ENCODE data around the gene HNRNPA1.

HNRNPA1 gene

DNA sequence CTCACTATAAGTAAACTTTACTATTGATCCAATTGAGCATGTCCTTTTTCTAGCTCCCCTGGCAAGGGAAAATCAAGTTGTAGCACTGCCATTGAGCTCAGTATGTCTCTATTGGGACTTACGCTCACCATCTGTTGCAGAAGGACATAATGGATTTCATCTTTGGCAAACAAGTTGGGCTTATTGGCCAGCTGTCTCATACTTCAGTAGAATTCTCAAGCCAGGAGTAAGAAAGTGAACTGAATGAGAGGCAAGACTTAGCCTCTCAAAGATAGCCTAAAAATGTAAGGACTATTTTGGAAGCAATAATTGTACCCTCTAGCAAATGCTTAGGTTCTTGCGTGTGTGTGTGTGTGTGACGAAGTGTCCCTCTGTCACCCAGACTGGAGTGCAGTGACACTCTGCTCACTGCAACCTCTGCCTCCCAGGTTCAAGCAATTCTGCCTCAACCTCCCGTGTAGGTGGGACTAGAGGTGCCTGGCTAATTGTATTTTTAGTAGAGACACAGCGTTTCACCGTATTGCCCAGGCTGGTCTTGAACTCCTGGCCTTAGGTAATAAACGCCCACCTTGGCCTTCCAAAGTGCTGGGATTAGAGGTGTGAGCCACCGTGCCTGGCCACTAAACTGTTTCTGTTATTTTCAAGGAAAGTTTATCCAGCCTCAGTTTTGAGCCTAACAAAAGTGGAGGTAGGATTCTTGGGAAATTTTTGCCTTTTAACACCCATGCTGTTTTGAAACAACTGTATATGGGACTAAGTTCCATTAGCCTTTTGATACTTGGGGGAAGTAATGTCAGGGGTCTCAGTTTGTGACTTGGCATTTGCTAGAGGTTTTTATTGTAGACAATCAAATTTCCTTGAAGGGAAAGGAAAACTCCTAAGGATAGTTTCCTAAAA, 7.0 kb downstream of the HNRNPA1 start:
- no peak overlapping the region for H3K4me3 ChIP-seq (ENCODE audit: severe bottlenecking)

DNA sequence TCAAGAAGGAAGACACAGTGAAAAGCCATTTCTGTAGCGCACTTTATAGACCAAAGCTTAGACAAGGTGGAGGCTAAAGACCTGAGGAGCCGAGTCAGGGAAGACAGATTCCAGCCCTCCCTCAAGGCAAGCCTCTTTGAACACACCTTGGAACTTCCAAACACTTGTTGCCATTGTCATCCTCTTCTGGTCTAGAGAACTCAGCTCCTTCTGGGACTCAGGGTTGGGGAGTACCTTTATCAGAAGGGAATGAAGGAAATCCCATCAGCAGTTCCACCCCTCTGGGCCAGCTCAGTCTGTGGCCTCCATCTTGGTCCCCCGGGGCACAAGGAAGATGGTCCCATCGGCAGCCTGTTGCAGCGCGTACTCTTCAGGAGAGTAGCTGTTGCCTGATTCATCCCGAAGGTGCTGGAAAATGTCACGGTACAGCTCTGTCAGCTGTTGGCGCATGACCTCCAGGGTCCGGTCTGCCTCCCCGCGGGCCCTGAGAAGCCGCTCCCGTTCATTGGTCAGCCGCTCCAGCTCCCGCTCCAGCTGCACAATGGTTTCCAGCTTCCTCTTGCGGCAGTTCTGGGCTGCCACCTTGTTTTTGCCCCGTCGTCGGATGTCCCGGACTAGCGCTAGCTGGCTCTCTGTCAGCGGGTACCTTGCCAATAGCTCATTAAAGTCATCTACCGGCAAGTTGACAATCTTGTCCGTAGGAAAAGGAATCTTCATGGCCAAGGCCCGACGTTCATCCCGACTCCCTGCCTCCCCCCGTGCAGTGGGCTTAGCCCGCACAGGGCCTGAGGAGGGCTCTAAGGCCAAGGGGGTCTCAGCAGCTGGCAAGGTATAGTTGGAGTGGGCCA, 11.8 kb downstream of the HNRNPA1 start:
- no peak for DNase-seq (ENCODE audit: low spot score)
- Histone ChIP-seq H3K27me3 (ENCODE audit: insufficient read depth, poor library complexity, severe bottlenecking) (no peaks in the 10 kb centered on the region), H3K4me1 (ENCODE audit: insufficient read depth, poor library complexity, severe bottlenecking) (peaks cover 10% of the 10 kb centered on the region), H3K9me3 (ENCODE audit: severe bottlenecking) (no peaks in the 10 kb centered on the region), H3K36me3 (ENCODE audit: low read depth) (peaks cover 10% of the 10 kb centered on the region), H3K27ac (ENCODE audit: poor library complexity, severe bottlenecking) (no peak overlapping the region), H3K4me3 (ENCODE audit: severe bottlenecking) (no peak overlapping the region)
- no peak for ATAC-seq (ENCODE audit: low read depth)
- TF ChIP-seq, protein P1, sequence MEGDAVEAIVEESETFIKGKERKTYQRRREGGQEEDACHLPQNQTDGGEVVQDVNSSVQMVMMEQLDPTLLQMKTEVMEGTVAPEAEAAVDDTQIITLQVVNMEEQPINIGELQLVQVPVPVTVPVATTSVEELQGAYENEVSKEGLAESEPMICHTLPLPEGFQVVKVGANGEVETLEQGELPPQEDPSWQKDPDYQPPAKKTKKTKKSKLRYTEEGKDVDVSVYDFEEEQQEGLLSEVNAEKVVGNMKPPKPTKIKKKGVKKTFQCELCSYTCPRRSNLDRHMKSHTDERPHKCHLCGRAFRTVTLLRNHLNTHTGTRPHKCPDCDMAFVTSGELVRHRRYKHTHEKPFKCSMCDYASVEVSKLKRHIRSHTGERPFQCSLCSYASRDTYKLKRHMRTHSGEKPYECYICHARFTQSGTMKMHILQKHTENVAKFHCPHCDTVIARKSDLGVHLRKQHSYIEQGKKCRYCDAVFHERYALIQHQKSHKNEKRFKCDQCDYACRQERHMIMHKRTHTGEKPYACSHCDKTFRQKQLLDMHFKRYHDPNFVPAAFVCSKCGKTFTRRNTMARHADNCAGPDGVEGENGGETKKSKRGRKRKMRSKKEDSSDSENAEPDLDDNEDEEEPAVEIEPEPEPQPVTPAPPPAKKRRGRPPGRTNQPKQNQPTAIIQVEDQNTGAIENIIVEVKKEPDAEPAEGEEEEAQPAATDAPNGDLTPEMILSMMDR (IDR thresholded peaks at IDR 0.05; ENCODE audit: poor library complexity, severe bottlenecking): no peak

More for the DNA sequence above, 7.0 kb downstream of the HNRNPA1 start:
- Histone ChIP-seq H3K9me3 (ENCODE audit: severe bottlenecking) (no peaks in the 10 kb centered on the region), H3K27ac (ENCODE audit: poor library complexity, severe bottlenecking) (peak overlapping the region; percentile 86), H3K27me3 (ENCODE audit: insufficient read depth, poor library complexity, severe bottlenecking) (no peaks in the 10 kb centered on the region), H3K4me1 (ENCODE audit: insufficient read depth, poor library complexity, severe bottlenecking) (peaks cover 39% of the 10 kb centered on the region), H3K36me3 (ENCODE audit: low read depth) (peaks cover 58% of the 10 kb centered on the region)
- no peak for DNase-seq (ENCODE audit: low spot score)
- peak; percentile 6 for ATAC-seq (ENCODE audit: low read depth)
- TF ChIP-seq, protein P1 (IDR thresholded peaks at IDR 0.05; ENCODE audit: poor library complexity, severe bottlenecking): no peak

DNA sequence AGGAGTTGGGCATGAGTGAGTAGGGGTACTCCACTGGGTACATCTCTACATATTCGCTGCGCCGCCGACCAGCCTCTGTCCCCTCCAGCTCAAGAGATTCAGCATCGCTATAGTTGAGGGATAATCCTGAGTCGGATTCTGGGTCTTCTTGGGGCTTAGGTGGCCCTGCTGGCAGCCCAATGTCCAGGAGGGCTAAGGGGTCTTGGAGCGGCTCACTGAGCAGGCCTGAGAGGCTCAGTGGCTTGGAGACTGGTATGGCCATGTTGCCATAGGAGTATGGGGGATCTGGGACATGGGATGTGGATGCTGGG, 12.4 kb downstream of the HNRNPA1 start:
- Histone ChIP-seq H3K27me3 (ENCODE audit: insufficient read depth, poor library complexity, severe bottlenecking) (no peaks in the 10 kb centered on the region), H3K4me1 (ENCODE audit: insufficient read depth, poor library complexity, severe bottlenecking) (peaks cover 6% of the 10 kb centered on the region), H3K9me3 (ENCODE audit: severe bottlenecking) (no peaks in the 10 kb centered on the region), H3K4me3 (ENCODE audit: severe bottlenecking) (no peak overlapping the region), H3K27ac (ENCODE audit: poor library complexity, severe bottlenecking) (no peak overlapping the region), H3K36me3 (ENCODE audit: low read depth) (peaks cover 4% of the 10 kb centered on the region)
- ATAC-seq (ENCODE audit: low read depth) (no peak), DNase-seq (ENCODE audit: low spot score) (no peak)
- TF ChIP-seq, protein P1 (IDR thresholded peaks at IDR 0.05; ENCODE audit: poor library complexity, severe bottlenecking): no peak

DNA sequence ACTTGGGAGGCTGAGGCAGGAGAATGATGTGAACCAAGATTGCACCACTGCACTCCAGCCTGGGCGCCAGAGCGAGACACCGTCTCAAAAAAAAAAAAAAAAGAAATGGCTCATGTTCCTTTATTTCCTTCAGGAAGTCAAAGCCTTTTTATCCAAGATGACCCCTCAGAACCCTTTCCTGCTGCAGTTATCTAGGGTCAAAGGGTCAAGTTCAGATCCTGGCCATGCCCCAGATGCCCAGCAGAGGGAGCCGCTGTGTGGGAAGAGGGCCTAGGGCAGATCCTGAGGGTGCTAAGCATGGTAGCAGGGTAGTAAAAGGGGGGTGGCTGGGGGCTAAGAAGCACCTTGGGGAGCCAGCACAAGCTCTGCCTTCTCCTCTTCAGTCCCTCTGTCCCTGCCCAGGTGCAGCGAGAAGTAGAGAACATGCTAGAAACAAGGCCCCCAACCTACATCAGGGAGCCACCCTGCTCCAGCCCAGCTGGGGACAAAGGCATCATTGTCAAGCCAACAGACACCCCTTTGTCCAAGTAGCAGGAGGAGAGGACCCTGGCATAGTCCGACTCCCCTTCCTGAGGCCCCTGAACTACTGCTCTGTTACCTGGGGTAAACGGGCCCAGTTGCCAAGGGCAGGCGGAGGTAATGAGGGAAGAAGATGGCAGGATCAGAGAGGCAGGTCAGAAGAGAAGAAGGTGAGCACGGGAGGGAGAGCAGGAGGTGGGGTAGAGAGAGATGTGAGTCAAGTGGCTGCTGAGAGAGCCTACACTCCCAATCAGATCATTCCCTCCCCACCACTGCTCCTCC, 13.8 kb downstream of the HNRNPA1 start:
- Histone ChIP-seq H3K9me3 (ENCODE audit: severe bottlenecking) (no peaks in the 10 kb centered on the region), H3K4me1 (ENCODE audit: insufficient read depth, poor library complexity, severe bottlenecking) (peaks cover 5% of the 10 kb centered on the region), H3K27me3 (ENCODE audit: insufficient read depth, poor library complexity, severe bottlenecking) (no peaks in the 10 kb centered on the region), H3K36me3 (ENCODE audit: low read depth) (no peaks in the 10 kb centered on the region), H3K4me3 (ENCODE audit: severe bottlenecking) (no peak overlapping the region), H3K27ac (ENCODE audit: poor library complexity, severe bottlenecking) (no peak overlapping the region)
- DNase-seq (ENCODE audit: low spot score) (no peak), ATAC-seq (ENCODE audit: low read depth) (no peak)
- TF ChIP-seq, protein P1 (IDR thresholded peaks at IDR 0.05; ENCODE audit: poor library complexity, severe bottlenecking): peak; percentile 74
